ENCODE measurements around the gene GMPR2. TPM values are rescaled to one million over a fixed set of nuclear protein-coding genes. Genes with fewer than 3 reads are reported as not detected.

The GMPR2 gene
- total and polyA plus RNA-seq, 2 of the 13 experiments (the other 11 are each of a cell fraction or from before 2014, with no cell fraction given), result 210 to 273 TPM

GRCh38 chr14:24258548-24259265, 26.0 kb downstream of the GMPR2 start:
- FAIRE-seq, result no peak
- no TSS peak for BruUV-seq (replicated peaks)
- H2AFZ ChIP-seq (ENCODE audit: low read length), result no peak overlapping the region
- TF ChIP-seq NRL (CRISPR knock-in tag; IDR thresholded peaks at IDR 0.05; ENCODE audit: borderline replicate concordance) (no peak), NFIB (CRISPR knock-in tag; IDR thresholded peaks at IDR 0.05; ENCODE audit: borderline replicate concordance) (peak; percentile 33), ZNF18 (CRISPR knock-in tag; IDR thresholded peaks at IDR 0.05; ENCODE audit: insufficient replicate concordance) (no peak), ELF3 (CRISPR knock-in tag; IDR thresholded peaks at IDR 0.05) (no peak), NFKB2 (CRISPR knock-in tag; IDR thresholded peaks at IDR 0.05; ENCODE audit: borderline replicate concordance) (0 out of 2 replicates have a peak, but pooled peaks have one; percentile 45), RXRA (CRISPR knock-in tag; IDR thresholded peaks at IDR 0.05) (peak; percentile 10; the same call in 1 of the 2 replicates), FOSL1 (CRISPR knock-in tag; IDR thresholded peaks at IDR 0.05; ENCODE audit: borderline replicate concordance) (no peak), TAF1 (CRISPR knock-in tag; IDR thresholded peaks at IDR 0.05) (no peak), KAT8 (CRISPR knock-in tag; IDR thresholded peaks at IDR 0.05) (no peak), ZNF572 (CRISPR knock-in tag; IDR thresholded peaks at IDR 0.05) (0 out of 2 replicates have a peak, but pooled peaks have one; percentile 19), ZFP36 (IDR thresholded peaks at IDR 0.05; ENCODE audit: borderline replicate concordance, low read depth, low read length, partially characterized antibody) (no peak), ZNF687 (CRISPR knock-in tag; IDR thresholded peaks at IDR 0.05) (peak; percentile 30), SAP130 (CRISPR knock-in tag; IDR thresholded peaks at IDR 0.05; ENCODE audit: low read depth) (no peak), ZBTB7B (CRISPR knock-in tag; IDR thresholded peaks at IDR 0.05) (no peak), NR0B2 (CRISPR knock-in tag; IDR thresholded peaks at IDR 0.05) (no peak)

More at GRCh38 chr14:24258548-24259265, 26.0 kb downstream of the GMPR2 start:
- Histone ChIP-seq H3K27me3 (ENCODE audit: control insufficient read depth in 1 of 2, insufficient read depth in 2 of 2, low read length in 2 of 2) (no peaks in the 10 kb centered on the region), H3K4me1 (ENCODE audit: insufficient read depth, low read length) (peaks cover 33% of the 10 kb centered on the region), H3K27ac (ENCODE audit: extremely low read length, insufficient read depth, low read length) (no peak overlapping the region), H3K36me3 (replicated peaks in 1 of 2; ENCODE audit: control insufficient read depth in 1 of 2, insufficient read depth in 2 of 2, low read length in 2 of 2) (peaks cover 0 to 1% of the 10 kb centered on the region in 2 experiments; a peak in 1 of 5 replicates), H3K4me3 (replicated peaks in 1 of 3; ENCODE audit: insufficient read depth in 1 of 3, low read depth in 2 of 3, low read length in 3 of 3) (no peak overlapping the region), H3K9me3 (ENCODE audit: low read length) (no peaks in the 10 kb centered on the region), H4K20me1 (ENCODE audit: insufficient read depth, low read length) (no peaks in the 10 kb centered on the region), H3K9ac (ENCODE audit: insufficient read depth, low read depth, low read length) (no peak overlapping the region), H3K79me2 (ENCODE audit: insufficient read depth, low read length) (no peaks in the 10 kb centered on the region), H3K4me2 (ENCODE audit: low read depth, low read length) (no peak overlapping the region)
- ChIA-PET POLR2A (interaction anchor here (0.9 to 13.2 kb wide), 4 partner anchors 11 to 171 kb away, joined by 3 to 254 read pairs (median 24); partner anchors contain the start of genes CBLN3, KHNYN, RABGGTA and TINF2), CTCF (ENCODE audit: low intra/inter-chr PET ratio, low total read pairs) (no interaction called here)
- intact Hi-C loops (cut with micrococcal nuclease; ENCODE audit: unreplicated experiment), result no loop called here
- WGBS (ENCODE audit: low lambda C conversion rate), result 96% methylated on average over 18 of the region's 18 CpGs
- in situ Hi-C loops (cut with HindIII; ENCODE audit: extremely low pct_ligation_motif_present, low pct_unique_long_range_greater_than_20kb), result no loop called here
- no peak for ATAC-seq
- DNase-seq (ENCODE audit: low spot score), result no peak
